Brain pericyte (primary cell): Measurements from ENCODE around the gene PDZD2.
"Not testable (repeated sequence)": the region's sequence is repeated elsewhere in the genome, so short reads cannot be mapped to it uniquely, and the experiment has no call there.

ENCODE experiments used
- DNase-seq: peaks from one replicate; pipeline ENCODE4 v3.0.0-alpha.2; 2012; ENCODE audit warnings: low read depth, low spot score

Gene PDZD2

DNA sequence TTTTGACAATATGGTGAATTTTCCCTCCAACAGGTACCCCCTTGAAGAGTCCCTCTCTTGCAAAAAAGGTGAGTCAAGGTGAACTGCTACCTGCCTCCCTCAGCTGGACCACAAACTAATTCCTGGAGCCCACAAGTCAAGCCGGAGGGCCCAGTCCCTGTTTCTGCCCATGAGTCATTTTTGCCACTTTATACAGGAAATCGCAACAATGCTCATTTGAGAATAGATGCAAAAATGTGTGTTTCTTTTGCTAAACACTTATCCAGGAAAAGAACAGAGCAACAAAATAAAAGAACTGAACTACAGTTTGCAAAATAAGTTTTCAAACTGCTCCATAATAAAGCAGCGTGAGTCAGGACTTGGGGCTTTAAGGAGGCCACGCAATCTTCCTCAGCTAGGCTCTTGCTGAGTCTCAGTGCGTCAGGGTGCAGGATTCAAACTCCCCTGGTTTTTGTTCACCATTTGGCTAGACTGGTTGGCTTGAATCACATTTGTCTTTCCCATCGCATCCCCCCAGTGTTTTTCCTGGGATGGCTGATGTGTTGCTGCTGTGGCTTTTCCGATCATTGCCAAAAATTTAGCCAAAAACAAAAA, 432.5 kb downstream of the PDZD2 start:
- no peak for DNase-seq

DNA sequence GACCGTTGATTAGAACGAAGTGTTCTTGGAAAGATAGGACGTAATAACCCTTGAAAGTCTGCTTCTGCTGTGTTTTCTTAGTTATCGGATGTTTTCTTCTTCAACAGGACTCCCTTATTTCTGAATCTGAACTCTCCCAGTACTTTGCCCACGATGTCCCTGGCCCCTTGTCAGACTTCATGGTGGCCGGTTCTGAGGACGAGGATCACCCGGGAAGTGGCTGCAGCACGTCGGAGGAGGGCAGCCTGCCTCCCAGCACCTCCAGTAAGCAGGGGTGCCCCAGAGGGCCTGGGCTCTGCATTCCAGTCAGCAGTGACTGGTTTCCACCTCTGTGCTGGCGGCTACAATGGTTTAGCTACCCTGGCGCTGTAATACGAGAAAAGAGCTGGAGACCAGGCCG, 433.1 kb downstream of the PDZD2 start:
- no peak for DNase-seq

DNA sequence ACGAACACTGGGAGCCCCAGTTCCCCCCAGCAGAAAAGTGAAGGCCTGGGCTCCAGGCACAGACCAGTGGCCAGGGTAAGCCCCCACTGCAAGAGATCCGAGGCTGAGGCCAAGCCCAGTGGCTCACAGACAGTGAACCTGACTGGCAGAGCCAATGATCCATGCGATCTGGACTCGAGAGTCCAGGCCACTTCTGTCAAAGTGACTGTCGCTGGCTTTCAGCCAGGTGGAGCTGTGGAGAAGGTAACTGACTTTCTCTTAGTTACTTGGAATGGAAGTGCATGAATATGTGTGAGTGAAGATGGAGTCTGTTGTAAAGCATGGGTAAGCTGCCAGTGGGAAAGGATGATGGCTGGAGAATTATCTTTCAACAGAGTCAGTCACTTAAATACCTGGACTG, 435.5 kb downstream of the PDZD2 start:
- no peak for DNase-seq

DNA sequence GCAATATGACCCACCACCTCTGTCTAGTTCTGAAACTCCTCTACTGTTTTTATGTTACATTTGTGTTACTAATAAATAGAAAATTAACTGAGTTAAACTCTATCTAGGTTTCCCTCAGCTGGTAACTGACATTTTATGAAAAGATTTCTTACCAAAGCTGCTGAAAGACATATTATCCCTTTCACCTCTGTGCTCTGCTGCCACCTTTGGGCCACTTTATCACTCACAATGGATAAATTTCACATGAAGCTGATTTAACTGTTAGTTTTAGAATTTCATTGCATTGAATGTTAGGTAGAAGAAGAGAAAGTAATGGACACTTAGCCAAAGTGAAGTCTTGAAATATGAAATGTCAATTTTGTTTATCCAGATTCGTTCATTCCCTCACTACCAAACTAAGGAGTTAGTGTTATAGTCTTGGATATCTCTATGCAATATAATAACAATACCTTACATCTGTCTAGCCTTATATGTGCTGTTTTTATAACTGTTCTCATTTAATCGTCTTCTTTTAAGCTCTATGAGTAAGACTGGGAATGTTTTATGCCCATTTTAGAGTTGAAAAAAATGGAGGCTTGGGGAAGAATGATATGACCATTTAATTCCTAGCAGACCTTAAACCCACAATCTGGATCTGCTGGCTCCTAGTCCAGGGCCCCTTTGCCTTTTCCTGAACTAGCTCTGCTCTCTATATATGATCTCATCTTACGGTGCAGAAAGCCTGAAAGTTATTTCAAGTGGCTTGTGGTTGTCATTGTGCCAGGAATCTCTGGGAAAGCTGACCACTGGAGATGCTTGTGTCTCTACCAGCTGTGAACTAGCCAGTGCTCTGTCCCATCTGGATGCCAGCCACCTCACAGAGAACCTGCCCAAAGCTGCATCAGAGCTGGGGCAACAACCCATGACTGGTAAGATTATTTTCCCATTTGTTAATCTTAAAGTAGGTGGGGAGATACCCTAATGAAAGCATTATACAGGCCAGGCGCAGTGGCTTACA, 438.1 kb downstream of the PDZD2 start:
- no peak for DNase-seq

DNA sequence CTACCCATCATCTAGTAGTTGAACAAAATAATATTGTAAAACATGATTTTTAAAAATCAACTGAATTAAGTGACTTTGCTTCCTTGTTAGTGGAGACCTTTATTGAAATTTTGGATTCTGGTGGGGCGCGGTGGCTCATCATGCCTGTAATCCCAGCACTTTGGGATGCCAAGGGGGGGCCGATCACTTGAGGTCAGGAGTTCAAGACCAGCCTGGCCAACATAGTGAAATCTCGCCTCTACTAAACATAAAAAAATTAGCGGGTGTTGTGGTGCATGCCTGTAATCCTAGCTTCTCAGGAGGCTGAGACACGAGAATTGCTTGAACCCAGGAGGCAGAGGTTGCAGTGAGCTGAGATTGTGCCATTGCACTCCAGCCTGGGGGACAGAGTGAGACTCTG, 439.9 kb downstream of the PDZD2 start:
- not testable (repeated sequence) for DNase-seq

DNA sequence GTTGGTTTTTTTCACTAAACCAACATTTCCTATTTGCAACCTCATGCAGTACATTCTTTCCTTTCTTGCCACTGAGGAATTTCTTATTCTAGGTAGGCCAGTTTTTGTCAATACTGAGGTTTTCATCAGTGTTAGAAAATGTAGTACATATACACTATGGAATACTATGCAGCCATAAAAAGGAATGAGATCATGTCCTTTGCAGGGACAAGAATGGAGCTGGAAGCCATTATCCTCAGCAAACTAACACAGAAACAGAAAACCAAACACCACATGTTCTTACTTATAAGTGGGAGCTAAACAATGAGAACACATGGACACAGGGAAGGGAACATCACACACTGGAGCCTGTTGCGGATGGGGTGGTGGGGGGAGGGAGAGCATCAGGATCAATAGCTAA, 441.6 kb downstream of the PDZD2 start:
- not testable (repeated sequence) for DNase-seq

DNA sequence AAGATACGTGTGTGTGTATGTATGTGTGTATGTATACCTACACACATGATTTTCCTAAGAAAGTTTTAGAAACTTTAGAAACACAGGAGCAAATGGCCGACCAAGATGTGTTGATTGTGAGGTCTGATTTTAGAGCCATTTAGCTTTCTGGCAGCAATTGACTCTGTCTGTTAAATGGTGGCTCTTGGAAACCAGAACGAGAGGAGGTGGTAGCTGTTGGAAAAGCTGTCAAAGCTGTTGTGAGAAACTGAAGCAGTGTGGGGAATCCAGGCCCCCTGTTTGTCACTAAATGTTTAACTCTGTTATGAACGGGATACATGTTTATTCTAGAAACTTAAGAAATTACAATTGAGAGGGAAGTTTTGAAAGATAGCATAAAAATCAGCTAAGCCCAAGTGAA, 443.8 kb downstream of the PDZD2 start:
- DNase-seq: no peak

DNA sequence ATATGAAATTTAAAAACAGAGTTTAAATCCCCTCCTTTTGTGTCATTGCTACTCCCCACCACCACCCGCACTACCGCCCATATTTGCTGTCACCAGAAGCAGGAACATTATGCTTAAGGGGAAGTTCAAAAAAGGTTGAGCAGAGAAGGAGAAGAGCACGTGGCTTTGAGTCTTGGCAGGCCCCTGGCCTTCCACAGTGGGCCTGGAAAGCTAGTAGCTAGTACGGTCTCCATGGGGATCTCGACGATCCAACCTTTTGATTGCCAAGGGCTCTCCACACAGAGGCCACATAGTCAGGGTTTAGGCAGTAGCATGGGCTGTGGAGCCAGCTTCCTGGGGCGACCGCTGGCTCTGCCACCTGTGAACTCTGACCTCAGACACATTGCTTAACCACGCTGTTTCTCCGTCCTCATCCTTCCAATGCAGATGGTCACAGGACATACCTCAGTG, 445.1 kb downstream of the PDZD2 start:
- DNase-seq: no peak

DNA sequence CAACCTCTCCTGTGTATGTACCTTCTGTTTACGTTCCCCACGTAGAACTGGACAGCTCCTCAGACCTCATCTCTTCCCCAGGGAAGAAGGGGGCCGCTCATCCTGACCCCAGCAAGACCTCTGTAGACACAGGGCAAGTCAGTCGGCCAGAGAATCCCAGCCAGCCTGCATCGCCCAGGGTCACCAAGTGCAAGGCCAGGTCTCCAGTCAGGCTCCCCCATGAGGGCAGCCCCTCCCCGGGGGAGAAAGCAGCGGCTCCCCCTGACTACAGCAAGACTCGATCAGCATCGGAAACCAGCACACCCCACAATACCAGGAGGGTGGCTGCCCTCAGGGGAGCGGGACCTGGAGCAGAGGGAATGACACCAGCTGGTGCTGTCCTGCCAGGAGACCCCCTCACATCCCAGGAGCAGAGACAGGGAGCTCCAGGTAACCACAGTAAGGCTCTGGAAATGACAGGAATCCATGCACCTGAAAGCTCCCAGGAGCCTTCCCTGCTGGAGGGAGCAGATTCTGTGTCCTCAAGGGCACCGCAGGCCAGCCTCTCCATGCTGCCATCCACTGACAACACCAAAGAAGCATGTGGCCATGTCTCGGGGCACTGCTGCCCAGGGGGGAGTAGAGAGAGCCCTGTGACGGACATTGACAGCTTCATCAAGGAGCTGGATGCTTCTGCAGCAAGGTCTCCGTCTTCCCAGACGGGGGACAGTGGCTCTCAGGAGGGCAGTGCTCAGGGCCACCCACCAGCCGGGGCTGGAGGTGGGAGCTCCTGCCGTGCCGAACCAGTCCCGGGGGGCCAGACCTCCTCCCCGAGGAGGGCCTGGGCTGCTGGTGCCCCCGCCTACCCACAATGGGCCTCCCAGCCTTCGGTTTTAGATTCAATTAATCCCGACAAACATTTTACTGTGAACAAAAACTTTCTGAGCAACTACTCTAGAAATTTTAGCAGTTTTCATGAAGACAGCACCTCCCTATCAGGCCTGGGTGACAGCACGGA, 448.5 kb downstream of the PDZD2 start:
- no peak for DNase-seq

DNA sequence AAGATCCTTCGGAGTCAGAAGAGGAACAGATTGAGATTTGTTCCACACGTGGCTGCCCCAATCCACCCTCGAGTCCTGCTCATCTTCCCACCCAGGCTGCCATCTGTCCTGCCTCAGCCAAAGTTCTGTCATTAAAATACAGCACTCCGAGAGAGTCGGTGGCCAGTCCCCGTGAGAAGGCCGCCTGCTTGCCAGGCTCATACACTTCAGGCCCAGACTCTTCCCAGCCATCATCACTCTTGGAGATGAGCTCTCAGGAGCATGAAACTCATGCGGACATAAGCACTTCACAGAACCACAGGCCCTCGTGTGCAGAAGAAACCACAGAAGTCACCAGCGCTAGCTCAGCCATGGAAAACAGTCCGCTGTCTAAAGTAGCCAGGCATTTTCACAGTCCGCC, 449.3 kb downstream of the PDZD2 start:
- DNase-seq: no peak

DNA sequence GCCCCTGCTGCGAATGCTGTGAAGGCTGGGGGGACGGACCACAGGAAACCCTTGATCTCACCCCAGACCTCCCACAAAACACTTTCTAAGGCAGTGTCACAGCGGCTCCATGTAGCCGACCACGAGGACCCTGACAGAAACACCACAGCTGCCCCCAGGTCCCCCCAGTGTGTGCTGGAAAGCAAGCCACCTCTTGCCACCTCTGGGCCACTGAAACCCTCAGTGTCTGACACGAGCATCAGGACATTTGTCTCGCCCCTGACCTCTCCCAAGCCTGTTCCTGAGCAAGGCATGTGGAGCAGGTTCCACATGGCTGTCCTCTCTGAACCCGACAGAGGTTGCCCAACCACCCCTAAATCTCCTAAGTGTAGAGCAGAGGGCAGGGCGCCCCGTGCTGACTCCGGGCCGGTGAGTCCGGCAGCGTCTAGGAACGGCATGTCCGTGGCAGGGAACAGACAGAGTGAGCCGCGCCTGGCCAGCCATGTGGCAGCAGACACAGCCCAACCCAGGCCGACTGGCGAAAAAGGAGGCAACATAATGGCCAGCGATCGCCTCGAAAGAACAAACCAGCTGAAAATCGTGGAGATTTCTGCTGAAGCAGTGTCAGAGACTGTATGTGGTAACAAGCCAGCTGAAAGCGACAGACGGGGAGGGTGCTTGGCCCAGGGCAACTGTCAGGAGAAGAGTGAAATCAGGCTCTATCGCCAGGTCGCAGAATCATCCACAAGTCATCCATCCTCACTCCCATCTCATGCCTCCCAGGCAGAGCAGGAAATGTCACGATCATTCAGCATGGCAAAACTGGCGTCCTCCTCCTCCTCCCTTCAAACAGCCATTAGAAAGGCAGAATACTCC, 450.4 kb downstream of the PDZD2 start:
- DNase-seq: no peak

DNA sequence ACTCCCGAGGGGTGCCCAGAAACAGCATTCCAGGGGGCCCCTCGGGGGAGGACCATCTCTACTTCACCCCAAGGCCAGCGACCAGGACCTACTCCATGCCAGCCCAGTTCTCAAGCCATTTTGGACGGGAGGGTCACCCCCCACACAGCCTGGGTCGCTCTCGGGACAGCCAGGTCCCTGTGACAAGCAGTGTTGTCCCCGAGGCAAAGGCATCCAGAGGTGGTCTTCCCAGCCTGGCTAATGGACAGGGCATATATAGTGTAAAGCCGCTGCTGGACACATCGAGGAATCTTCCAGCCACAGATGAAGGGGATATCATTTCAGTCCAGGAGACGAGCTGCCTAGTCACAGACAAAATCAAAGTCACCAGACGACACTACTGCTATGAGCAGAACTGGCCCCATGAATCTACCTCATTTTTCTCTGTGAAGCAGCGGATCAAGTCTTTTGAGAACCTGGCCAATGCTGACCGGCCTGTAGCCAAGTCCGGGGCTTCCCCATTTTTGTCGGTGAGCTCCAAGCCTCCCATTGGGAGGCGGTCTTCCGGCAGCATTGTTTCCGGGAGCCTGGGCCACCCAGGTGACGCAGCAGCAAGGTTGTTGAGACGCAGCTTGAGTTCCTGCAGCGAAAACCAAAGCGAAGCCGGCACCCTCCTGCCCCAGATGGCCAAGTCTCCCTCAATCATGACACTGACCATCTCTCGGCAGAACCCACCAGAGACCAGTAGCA, 451.3 kb downstream of the PDZD2 start:
- DNase-seq: no peak

DNA sequence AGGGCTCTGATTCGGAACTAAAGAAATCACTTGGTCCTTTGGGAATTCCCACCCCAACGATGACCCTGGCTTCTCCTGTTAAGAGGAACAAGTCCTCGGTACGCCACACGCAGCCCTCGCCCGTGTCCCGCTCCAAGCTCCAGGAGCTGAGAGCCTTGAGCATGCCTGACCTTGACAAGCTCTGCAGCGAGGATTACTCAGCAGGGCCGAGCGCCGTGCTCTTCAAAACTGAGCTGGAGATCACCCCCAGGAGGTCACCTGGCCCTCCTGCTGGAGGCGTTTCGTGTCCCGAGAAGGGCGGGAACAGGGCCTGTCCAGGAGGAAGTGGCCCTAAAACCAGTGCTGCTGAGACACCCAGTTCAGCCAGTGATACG, 451.8 kb downstream of the PDZD2 start:
- no peak for DNase-seq

DNA sequence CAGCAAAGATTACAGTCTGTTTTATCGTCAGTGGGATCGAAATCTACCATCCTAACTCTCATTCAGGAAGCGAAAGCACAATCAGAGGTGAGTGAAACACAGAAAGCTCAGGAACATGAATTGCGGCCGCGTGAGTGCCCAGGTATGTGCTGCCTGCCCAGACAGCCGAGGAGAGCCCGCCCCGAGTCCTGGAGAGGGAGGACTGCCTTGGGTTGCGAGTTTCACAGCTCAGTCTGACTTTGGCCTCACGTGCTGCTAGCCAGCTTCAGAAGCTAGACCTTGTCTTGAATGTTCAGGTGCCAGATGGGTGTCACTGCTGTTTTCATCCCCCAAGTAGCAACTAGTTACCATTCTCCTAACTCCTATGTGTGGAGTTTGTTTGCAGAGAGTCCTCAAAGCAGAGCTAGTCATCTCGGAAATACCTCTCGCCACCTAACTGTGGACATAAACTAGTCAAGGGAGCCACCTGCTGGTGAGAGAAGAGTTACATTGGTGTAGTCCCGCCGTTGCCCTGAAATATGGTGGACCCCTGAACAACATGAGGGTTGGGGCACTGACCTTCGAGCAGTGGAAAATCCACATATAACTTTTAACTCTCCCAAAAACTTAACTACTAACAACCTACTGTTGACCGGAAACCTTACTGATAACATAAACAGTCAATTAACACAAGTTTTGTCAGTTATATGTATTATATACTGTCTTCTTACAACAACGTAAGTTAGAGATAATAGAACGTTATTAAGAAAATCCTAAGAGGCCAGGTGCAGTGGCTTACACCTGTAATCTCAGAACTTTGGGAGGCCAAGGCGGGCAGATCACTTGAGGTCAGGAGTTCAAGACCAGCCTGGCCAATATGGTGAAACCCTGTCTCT, 454.2 kb downstream of the PDZD2 start:
- DNase-seq: no peak

DNA sequence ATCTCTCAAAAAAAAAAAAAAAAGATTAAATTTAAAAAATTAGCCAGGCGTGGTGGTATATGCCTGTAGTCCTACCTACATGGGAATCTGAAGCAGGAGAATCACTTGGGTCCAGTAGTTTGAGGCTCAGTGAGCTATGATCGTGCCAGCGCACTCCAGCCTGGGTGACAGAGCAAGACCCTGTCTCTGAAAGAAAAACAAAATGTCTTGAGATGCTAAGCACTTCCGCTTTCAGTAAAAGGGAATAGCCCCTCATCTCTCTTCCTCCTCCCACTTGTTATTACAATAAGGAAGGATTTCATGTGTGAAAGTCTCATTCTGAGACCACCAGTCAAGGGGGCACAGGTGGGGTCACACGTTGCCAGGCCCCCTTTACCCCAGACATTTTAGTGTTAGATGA, 455.8 kb downstream of the PDZD2 start:
- DNase-seq: no peak

DNA sequence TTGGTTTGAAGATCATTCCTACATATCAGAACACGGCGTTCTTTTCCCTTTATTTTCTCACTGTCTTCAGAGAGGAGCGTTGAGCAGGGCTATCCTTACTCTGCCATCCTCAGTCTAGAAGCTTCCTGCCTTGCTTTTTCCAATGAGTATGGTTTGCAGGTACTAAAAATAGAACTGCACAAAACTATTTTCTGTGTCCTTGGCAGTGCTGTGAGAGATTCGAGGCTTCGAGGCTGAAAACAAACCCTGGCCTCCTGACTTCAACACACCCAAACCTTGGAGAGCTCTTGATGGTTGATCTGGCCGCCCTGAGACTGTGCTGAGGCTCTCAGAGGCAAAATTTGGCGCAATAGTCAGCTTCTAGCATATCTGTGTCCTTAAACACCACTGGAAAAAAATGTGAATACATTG, 456.3 kb downstream of the PDZD2 start:
- DNase-seq: no peak

DNA sequence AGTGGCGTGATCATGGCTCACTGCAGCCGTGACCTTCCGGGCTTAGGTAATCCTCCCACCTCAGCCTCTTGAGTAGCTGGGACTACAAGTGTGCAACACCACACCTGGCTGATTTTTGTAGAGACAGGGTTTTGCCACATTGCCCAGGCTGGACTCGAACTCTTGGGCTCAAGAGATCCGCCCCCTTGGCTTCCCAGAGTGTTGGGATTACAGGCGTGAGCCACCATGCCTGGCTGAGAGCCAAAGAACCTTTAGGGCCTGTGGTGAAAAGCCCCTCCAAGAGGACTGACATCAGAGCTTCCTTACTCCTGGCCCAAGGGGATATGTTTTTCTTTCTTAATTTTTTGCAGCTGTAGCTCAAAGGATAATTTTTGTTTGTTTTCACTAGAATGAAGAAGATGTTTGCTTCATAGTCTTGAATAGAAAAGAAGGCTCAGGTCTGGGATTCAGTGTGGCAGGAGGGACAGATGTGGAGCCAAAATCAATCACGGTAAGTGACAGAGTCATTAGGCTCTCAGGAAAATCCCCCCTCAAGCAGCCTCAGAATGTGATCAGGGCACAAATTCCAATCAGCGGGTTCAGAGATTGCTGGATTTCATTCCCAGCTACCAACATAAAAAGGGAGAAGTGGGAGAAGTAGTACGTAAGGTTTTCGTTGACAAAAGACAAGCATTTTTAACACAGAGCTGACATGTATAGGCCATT, 458.1 kb downstream of the PDZD2 start:
- peak; percentile 37 for DNase-seq

DNA sequence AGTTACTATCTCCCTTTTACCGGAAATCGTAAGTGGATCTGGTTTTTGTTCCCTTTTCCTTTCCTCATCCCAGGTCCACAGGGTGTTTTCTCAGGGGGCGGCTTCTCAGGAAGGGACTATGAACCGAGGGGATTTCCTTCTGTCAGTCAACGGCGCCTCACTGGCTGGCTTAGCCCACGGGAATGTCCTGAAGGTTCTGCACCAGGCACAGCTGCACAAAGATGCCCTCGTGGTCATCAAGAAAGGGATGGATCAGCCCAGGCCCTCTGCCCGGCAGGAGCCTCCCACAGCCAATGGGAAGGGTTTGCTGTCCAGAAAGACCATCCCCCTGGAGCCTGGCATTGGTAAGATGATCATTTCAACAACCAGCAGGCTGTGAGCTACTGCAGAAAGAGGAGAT, 459.4 kb downstream of the PDZD2 start:
- DNase-seq: no peak

DNA sequence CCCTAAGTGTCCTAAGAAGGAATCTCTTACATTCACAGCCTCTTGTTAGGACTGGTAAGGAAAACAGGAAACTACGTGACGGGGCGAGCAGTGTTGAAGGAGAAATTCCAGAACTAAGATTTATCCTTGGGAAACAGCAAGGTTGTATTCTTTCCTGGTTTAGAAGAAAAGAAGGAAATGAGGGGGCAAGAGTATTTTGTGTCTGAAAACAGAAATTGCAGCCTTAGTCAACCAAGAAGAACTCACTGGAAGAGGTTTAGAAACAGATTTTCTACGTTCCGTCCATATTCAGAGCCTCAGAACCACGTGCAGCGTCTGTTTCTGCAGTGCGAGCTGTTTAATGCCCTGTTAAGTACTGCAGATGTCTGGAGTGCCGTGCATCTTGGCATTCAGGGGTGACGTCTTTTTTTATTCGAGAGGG, 460.0 kb downstream of the PDZD2 start:
- no peak for DNase-seq
